Activated naive CD8-positive, alpha-beta T cell treated with anti-CD3 and anti-CD28 coated beads for 36 hours (primary cell): ENCODE results near the gene WIPI1. TPM values are rescaled to one million over a fixed set of nuclear protein-coding genes. Genes with fewer than 3 reads are reported as not detected.
"Not testable (repeated sequence)": the region's sequence is repeated elsewhere in the genome, so short reads cannot be mapped to it uniquely, and the experiment has no call there.

ENCODE experiments used
- DNase-seq: peaks from one replicate; pipeline ENCODE4 v3.0.0; 2021
- H3K27ac Mint-ChIP-seq: one replicate; pipeline ENCODE4 v1.8.0; 2022; ENCODE audit warnings: mild to moderate bottlenecking, moderate library complexity, mixed read lengths
- H3K27me3 Mint-ChIP-seq: one replicate; pipeline ENCODE4 v1.8.0; 2022; ENCODE audit warnings: mild to moderate bottlenecking, mixed read lengths
- H3K36me3 Mint-ChIP-seq: one replicate; pipeline ENCODE4 v1.8.0; 2021; ENCODE audit warnings: mild to moderate bottlenecking, mixed read lengths
- H3K4me1 Mint-ChIP-seq: one replicate; pipeline ENCODE4 v1.8.0; 2021; ENCODE audit warnings: mixed read lengths
- H3K4me3 Mint-ChIP-seq: one replicate; pipeline ENCODE4 v1.8.0; 2022; ENCODE audit warnings: mild to moderate bottlenecking, moderate library complexity, mixed read lengths
- H3K9me3 Mint-ChIP-seq: one replicate; pipeline ENCODE4 v1.8.0; 2022; ENCODE audit warnings: mixed read lengths
- total RNA-seq, 2 experiments: library from RNA; stranded (reverse); gene quantifications; one replicate each; pipeline ENCODE4 v1.2.3, GENCODE V29; 2021

Gene WIPI1
- total RNA-seq, 2 experiments from 2014 or later = 8.7 to 8.9 TPM

DNA sequence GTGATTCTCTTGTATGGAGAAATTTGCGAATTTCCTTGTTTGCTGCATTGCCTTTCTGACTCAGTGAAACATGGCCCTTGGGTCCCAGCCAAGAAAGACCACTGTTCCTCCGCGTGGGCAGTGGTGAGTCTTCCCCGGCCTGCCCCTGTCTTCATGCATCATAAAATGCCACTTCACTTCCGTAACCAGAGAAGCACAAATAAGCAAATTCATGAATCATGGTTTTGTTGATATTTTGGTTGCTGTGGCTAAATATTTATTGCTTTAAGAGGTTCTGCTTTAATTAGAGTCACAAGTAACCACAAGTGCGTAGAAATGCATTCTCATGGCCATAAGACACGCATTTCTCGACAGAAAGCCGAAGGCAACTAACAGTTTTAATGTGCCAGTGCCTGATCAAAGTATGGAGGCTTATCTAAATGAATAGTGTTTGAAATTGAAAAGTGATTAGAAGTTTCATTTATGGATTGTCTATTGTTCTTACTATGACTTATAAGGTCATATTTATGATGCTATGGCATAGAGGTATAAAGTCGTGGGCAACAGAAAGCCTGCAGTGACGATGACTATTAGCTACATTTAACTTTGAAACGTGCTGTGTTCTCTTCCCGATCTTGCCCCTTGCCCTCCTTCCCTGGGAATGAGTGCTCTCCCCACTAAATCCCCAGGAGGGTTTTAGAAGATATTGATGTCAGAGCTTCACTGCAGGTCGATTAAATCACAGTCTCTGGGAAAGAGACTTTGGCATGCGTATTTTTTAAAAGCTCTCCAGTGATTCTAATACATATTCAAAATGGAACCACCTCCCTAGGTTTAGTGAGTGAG is 76.0 kb downstream of the WIPI1 start:
- H3K4me3 Mint-ChIP-seq = no peak overlapping the region
- no peaks in the 10 kb centered on the region for H3K9me3 Mint-ChIP-seq
- H3K36me3 Mint-ChIP-seq = no peaks in the 10 kb centered on the region
- no peaks in the 10 kb centered on the region for H3K27me3 Mint-ChIP-seq
- H3K4me1 Mint-ChIP-seq = peaks cover 19% of the 10 kb centered on the region
- H3K27ac Mint-ChIP-seq = no peak overlapping the region
- DNase-seq = no peak

DNA sequence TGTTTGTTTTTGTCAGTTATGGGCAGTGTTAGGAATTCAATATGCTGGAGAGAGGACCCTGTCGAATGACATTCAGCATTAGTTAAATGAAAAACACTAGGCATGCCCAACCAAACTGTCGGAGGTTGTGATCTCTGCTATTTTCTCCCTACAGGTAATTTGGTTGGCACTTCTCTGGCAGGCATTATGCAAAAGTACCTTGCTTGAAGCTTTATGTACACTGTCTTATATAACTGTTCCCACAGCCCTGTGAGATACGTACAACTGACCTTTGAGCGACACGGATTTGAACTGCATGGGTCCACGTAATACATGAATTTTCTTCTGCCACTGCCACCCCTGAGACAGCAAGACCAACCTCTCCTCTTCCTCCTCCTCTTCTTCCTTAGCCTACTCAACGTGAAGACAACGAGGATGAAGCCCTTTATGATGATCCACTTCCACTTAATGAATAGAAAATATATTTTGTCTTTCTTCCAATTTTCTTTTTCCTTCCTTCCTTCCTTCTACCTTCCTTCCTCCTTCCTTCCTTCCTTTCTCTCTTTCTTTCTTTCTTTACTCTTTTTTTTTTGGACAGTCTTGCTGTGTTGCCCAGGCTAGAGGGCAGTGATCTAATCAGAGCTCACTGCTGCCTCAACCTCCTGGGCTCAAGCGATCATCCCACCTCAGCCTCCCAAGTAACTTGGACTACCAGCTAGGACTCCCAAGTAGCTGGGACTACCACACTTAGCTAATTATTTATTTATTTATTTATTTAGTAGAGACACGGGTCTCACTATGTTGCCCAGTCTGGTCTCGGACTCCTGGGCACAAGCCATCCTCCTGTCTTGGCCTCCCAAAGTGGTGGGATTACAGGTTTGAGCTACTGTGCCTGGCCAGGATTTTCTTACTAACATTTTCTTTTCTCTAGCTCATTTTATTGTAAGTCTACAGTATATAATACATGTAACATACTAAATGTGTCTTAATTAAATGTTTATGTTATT is 77.3 kb downstream of the WIPI1 start:
- H3K27ac Mint-ChIP-seq = no peak overlapping the region
- no peak for DNase-seq
- no peaks in the 10 kb centered on the region for H3K9me3 Mint-ChIP-seq
- H3K4me1 Mint-ChIP-seq = peaks cover 19% of the 10 kb centered on the region
- H3K4me3 Mint-ChIP-seq = no peak overlapping the region
- H3K36me3 Mint-ChIP-seq = no peaks in the 10 kb centered on the region
- no peaks in the 10 kb centered on the region for H3K27me3 Mint-ChIP-seq

DNA sequence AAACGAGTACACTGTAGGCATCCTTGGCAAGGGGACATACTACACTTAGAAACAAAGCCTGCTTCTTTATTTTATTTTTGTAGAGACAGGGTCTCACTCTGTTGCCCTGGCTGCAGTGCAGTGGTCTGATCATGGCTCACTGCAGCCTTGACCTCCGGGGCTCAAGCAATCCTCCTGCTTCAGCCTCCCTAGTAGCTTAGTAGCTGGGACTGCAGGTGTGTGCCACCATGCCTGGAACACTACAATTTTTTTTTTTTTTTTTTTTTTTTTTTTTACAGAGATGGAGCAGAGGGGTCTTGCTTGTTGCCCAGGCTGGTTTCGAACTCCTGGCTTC is 78.2 kb downstream of the WIPI1 start:
- Mint-ChIP-seq H3K9me3 (no peaks in the 10 kb centered on the region), H3K27me3 (no peaks in the 10 kb centered on the region), H3K27ac (no peak overlapping the region), H3K4me1 (peaks cover 13% of the 10 kb centered on the region), H3K4me3 (no peak overlapping the region), H3K36me3 (no peaks in the 10 kb centered on the region)
- no peak for DNase-seq

DNA sequence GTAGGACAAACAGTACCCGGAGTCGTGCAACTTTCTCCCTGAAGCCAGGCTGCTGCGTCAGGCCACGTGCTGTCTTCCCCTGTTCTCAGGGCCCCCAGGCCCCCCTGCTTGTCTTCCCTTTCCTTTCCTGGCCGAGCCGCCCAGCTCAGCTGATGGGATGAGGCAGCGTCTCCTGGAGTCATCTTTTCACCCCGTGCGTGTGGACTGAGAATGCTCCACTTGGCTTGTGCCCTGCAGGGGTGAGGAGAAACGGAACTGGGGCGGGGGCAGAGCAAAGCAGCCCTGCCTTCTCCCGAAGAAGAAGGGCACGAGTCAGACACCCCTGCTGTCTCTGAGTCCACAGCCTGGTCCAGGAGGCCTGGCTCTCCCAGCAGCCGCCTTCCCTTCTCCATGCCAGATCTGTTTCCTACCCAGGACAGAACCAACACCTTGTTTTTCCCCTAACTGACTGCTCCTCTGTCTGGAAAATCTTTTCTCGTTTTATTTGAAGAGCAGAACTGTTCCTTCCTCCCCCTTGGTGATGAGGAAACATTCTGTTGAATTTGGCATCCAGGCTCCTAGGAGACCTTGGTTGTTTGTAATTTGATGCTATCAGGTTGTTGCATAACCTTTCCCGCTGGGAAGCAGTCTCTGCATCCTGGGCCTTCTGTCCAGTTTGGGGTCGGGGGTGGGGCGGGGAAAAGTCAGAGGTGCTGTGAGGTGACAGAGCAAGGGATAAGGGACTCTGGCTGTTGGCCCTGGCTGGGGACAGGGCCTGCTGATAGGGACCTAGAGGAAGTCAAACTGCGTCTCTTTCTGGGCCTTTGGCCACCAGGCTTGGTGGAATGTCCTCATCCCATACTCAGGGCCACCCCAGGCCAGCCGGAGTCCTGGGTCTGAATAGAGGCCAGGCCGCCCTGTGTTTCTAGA is 78.8 kb downstream of the WIPI1 start:
- Mint-ChIP-seq H3K36me3 (no peaks in the 10 kb centered on the region), H3K4me1 (peaks cover 7% of the 10 kb centered on the region), H3K9me3 (no peaks in the 10 kb centered on the region), H3K4me3 (no peak overlapping the region), H3K27ac (no peak overlapping the region), H3K27me3 (no peaks in the 10 kb centered on the region)
- DNase-seq = no peak

DNA sequence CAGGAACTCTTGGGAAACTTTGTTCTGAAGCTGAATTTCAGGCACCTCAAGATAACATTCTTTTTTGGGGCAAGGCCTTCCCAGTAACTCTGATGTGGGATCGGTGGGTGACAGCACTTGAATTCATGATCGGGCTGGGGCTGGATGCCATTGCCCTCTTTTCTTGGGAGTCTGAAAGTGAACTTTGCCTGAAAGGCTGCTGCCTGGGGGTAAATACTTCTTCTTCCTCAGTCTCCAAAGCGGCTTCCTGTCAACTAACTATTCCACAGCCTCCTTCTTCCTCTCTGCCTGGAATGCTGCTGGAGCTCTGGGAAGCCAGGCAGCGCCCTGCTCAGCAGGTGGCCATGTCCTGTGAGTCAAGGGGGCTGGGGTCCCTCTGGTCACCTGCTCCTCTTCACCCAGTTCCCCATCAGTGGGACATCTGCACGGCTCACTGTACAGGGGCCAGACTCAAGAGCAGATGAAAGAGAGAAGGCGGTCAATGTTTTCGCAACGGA is 79.5 kb downstream of the WIPI1 start:
- no peaks in the 10 kb centered on the region for H3K36me3 Mint-ChIP-seq
- no peaks in the 10 kb centered on the region for H3K27me3 Mint-ChIP-seq
- peaks cover 1% of the 10 kb centered on the region for H3K4me1 Mint-ChIP-seq
- DNase-seq = no peak
- H3K27ac Mint-ChIP-seq = no peak overlapping the region
- H3K4me3 Mint-ChIP-seq = no peak overlapping the region
- H3K9me3 Mint-ChIP-seq = no peaks in the 10 kb centered on the region

DNA sequence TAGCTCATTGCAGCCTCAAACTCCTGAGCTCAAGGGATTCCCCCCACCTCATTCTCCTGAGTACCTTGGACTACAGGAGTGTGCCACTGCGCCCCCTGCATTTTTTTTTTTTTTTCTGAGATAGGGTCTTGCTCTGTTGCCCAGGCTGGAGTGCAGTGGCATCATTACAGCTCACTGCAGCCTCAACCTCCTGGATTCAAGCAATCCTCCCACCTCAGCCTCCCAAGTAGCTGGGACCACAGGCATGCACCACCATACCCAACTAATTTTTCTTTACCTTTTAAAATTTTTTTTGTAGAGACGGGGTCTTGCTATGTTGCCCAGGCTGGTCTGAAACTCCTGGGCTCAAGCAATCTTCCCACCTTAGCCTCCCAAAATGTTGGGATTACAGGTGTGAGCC is 81.1 kb downstream of the WIPI1 start:
- H3K4me1 Mint-ChIP-seq, DNase-seq, H3K27me3 Mint-ChIP-seq, H3K4me3 Mint-ChIP-seq, H3K9me3 Mint-ChIP-seq, H3K27ac Mint-ChIP-seq, H3K36me3 Mint-ChIP-seq: not testable (repeated sequence)

DNA sequence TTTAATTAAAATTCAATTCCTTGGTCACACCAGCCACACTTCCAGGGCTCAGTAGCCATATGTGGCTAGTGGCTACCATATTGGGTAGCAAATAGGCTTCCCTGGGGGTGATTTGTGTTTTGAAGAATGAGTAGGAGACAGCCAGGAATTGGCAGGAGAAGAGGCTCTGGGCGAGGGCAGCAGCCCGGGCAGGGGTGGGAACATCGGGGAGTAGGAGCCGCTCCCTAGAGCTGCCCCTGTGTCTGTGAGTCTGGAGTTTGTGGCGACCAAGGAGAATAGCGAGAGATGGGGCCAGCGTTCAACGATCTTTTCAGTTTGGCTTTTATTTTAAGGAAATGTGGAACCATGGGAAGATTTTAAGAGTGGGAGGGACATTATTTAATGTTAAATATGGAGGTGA is 81.7 kb downstream of the WIPI1 start:
- no peaks in the 10 kb centered on the region for H3K9me3 Mint-ChIP-seq
- H3K36me3 Mint-ChIP-seq = no peaks in the 10 kb centered on the region
- H3K27me3 Mint-ChIP-seq = no peaks in the 10 kb centered on the region
- no peak overlapping the region for H3K27ac Mint-ChIP-seq
- H3K4me1 Mint-ChIP-seq = no peaks in the 10 kb centered on the region
- DNase-seq = no peak
- H3K4me3 Mint-ChIP-seq = no peak overlapping the region

Other genes starting within 250 kb of the WIPI1 start
- gene AMZ2, start 209.5 kb downstream of the WIPI1 start, total RNA-seq = 100 to 1,000 TPM; 120 to 134 TPM
- gene SLC16A6, start 166.4 kb downstream of the WIPI1 start, total RNA-seq = 1 to 10 TPM; 5.9 to 6.0 TPM
- 1 to 10 TPM; 5.0 to 5.2 TPM for gene ARSG, start 166.0 kb downstream of the WIPI1 start, total RNA-seq
- 100 to 1,000 TPM; 152 to 156 TPM for gene PRKAR1A, start 54.9 kb upstream of the WIPI1 start, total RNA-seq
- gene FAM20A, start 143.9 kb upstream of the WIPI1 start, total RNA-seq = not detected